ENCODE measurements around the gene ANKRD35. TPM values are rescaled to one million over a fixed set of nuclear protein-coding genes. Genes with fewer than 3 reads are reported as not detected.

Gene ANKRD35
- total and polyA plus RNA-seq, 2 experiments from 2014 or later, result 3.6 to 5.6 TPM

DNA sequence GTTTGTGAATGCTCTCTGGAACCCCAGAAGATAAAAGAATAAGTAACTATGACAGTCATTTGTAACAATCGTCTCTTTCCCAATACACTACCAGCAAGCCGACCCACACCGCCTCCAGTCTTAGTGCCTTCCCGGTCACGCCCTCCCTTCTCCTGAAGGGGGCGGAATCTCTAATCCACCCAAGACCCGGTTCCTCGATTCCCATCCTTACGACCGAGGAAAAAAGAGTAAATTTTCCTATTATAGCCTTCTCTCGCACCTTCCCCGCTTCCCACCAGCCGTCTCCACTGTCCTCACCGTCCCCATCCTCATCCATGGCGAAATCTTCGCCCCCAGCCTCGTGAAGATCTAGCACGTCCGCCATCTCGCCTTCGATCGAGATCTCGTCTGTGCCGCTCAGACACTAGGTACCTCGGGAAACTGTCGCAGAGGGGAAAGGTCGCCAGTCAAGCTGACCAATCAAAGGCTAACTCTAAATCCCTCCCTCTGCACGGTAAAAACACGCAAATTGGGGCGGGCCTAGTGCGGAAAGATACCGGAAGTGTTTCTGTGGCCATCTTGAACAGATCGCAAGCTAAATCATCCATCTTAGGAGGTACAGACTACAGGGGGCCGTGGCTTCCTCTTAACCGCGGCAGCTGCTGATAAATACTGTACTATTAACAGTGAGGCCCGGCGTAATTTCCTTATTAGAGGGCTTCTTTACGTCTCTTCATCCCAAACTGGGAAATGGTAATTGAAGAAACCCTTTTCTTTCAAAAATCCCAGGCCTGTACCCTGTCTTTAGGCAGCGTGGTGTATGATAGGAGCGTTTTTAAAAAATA, 41.6 kb upstream of the ANKRD35 start, which contains the start of gene RBM8A:
Gene RBM8A, minus strand, starts transcription at position 422 of the 824 bp plus-strand sequence. Its CDS starts 58 bp downstream, at position 364.
- Histone ChIP-seq H3K79me2 (replicated peaks; ENCODE audit: insufficient read depth) (peaks cover 12% of the 10 kb centered on the region), H3K4me1 (ENCODE audit: insufficient read depth) (peaks cover 12% of the 10 kb centered on the region), H3K9me2 (ENCODE audit: insufficient read depth) (no peaks in the 10 kb centered on the region), H3K27me3 (ENCODE audit: insufficient read depth) (no peaks in the 10 kb centered on the region), H3K4me3 (peak within 1 kb of the TSS; percentile 63), H3K27ac (ENCODE audit: low read depth) (peak within 1 kb of the TSS; percentile 90), H3K36me3 (ENCODE audit: insufficient read depth) (peaks cover 17% of the 10 kb centered on the region), H3F3A (replicated peaks; ENCODE audit: low read depth) (peaks cover 12% of the 10 kb centered on the region; the same call in 1 of the 2 replicates), H3K4me2 (peak within 1 kb of the TSS; percentile 79), H2AFZ (no peak within 1 kb of the TSS), H4K20me1 (replicated peaks; ENCODE audit: insufficient read depth) (no peaks in the 10 kb centered on the region)
- Mint-ChIP-seq H3K4me3 (no peak within 1 kb of the TSS; the same call in 1 of the 3 replicates), H3K4me1 (peaks cover 14% of the 10 kb centered on the region), H3K27me3 (ENCODE audit: insufficient read depth, low read depth, poor library complexity) (peaks cover 4% of the 10 kb centered on the region), H3K9me3 (no peaks in the 10 kb centered on the region), H3K36me3 (ENCODE audit: low read depth) (peaks cover 14% of the 10 kb centered on the region), H3K27ac (peak within 1 kb of the TSS; percentile 86)
- DNase-seq (ENCODE audit: low spot score) (peak; percentile 99), ATAC-seq (peak; percentile 97)
- TF ChIP-seq, protein P1, sequence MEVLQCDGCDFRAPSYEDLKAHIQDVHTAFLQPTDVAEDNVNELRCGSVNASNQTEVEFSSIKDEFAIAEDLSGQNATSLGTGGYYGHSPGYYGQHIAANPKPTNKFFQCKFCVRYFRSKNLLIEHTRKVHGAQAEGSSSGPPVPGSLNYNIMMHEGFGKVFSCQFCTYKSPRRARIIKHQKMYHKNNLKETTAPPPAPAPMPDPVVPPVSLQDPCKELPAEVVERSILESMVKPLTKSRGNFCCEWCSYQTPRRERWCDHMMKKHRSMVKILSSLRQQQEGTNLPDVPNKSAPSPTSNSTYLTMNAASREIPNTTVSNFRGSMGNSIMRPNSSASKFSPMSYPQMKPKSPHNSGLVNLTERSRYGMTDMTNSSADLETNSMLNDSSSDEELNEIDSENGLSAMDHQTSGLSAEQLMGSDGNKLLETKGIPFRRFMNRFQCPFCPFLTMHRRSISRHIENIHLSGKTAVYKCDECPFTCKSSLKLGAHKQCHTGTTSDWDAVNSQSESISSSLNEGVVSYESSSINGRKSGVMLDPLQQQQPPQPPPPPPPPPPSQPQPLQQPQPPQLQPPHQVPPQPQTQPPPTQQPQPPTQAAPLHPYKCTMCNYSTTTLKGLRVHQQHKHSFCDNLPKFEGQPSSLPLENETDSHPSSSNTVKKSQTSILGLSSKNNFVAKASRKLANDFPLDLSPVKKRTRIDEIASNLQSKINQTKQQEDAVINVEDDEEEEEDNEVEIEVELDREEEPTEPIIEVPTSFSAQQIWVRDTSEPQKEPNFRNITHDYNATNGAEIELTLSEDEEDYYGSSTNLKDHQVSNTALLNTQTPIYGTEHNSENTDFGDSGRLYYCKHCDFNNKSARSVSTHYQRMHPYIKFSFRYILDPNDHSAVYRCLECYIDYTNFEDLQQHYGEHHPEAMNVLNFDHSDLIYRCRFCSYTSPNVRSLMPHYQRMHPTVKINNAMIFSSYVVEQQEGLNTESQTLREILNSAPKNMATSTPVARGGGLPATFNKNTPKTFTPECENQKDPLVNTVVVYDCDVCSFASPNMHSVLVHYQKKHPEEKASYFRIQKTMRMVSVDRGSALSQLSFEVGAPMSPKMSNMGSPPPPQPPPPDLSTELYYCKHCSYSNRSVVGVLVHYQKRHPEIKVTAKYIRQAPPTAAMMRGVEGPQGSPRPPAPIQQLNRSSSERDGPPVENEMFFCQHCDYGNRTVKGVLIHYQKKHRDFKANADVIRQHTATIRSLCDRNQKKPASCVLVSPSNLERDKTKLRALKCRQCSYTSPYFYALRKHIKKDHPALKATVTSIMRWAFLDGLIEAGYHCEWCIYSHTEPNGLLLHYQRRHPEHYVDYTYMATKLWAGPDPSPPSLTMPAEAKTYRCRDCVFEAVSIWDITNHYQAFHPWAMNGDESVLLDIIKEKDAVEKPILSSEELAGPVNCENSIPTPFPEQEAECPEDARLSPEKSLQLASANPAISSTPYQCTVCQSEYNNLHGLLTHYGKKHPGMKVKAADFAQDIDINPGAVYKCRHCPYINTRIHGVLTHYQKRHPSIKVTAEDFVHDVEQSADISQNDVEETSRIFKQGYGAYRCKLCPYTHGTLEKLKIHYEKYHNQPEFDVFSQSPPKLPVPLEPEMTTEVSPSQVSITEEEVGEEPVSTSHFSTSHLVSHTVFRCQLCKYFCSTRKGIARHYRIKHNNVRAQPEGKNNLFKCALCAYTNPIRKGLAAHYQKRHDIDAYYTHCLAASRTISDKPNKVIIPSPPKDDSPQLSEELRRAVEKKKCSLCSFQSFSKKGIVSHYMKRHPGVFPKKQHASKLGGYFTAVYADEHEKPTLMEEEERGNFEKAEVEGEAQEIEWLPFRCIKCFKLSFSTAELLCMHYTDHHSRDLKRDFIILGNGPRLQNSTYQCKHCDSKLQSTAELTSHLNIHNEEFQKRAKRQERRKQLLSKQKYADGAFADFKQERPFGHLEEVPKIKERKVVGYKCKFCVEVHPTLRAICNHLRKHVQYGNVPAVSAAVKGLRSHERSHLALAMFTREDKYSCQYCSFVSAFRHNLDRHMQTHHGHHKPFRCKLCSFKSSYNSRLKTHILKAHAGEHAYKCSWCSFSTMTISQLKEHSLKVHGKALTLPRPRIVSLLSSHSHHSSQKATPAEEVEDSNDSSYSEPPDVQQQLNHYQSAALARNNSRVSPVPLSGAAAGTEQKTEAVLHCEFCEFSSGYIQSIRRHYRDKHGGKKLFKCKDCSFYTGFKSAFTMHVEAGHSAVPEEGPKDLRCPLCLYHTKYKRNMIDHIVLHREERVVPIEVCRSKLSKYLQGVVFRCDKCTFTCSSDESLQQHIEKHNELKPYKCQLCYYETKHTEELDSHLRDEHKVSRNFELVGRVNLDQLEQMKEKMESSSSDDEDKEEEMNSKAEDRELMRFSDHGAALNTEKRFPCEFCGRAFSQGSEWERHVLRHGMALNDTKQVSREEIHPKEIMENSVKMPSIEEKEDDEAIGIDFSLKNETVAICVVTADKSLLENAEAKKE (CRISPR knock-in tag; IDR thresholded peaks at IDR 0.05), result no peak
- TF ChIP-seq EZH2phosphoT487 (IDR thresholded peaks at IDR 0.05; ENCODE audit: unreplicated experiment) (no peak), STAT1 (IDR thresholded peaks at IDR 0.05; ENCODE audit: unreplicated experiment) (no peak), CREB1 (CRISPR knock-in tag; IDR thresholded peaks at IDR 0.05; ENCODE audit: low read depth) (peak; percentile 84), POLR2AphosphoS5 (IDR thresholded peaks at IDR 0.05; ENCODE audit: low read depth) (peak; percentile 96), NANOG (IDR thresholded peaks at IDR 0.05; ENCODE audit: borderline replicate concordance) (no peak), ZNF331 (CRISPR knock-in tag; IDR thresholded peaks at IDR 0.05; ENCODE audit: low read depth) (no peak), EZH2 (IDR thresholded peaks at IDR 0.05; ENCODE audit: low read depth, unreplicated experiment) (no peak), ZNF114 (CRISPR knock-in tag; IDR thresholded peaks at IDR 0.05) (no peak), JUNB (IDR thresholded peaks at IDR 0.05; ENCODE audit: unreplicated experiment) (no peak)
- TF ChIP-seq, protein P2, sequence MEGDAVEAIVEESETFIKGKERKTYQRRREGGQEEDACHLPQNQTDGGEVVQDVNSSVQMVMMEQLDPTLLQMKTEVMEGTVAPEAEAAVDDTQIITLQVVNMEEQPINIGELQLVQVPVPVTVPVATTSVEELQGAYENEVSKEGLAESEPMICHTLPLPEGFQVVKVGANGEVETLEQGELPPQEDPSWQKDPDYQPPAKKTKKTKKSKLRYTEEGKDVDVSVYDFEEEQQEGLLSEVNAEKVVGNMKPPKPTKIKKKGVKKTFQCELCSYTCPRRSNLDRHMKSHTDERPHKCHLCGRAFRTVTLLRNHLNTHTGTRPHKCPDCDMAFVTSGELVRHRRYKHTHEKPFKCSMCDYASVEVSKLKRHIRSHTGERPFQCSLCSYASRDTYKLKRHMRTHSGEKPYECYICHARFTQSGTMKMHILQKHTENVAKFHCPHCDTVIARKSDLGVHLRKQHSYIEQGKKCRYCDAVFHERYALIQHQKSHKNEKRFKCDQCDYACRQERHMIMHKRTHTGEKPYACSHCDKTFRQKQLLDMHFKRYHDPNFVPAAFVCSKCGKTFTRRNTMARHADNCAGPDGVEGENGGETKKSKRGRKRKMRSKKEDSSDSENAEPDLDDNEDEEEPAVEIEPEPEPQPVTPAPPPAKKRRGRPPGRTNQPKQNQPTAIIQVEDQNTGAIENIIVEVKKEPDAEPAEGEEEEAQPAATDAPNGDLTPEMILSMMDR (conservative IDR thresholded peaks at IDR 0.05; ENCODE audit: low read depth in 2 of 2), result peak; percentile 55 to 73
- TF ChIP-seq, protein P3, sequence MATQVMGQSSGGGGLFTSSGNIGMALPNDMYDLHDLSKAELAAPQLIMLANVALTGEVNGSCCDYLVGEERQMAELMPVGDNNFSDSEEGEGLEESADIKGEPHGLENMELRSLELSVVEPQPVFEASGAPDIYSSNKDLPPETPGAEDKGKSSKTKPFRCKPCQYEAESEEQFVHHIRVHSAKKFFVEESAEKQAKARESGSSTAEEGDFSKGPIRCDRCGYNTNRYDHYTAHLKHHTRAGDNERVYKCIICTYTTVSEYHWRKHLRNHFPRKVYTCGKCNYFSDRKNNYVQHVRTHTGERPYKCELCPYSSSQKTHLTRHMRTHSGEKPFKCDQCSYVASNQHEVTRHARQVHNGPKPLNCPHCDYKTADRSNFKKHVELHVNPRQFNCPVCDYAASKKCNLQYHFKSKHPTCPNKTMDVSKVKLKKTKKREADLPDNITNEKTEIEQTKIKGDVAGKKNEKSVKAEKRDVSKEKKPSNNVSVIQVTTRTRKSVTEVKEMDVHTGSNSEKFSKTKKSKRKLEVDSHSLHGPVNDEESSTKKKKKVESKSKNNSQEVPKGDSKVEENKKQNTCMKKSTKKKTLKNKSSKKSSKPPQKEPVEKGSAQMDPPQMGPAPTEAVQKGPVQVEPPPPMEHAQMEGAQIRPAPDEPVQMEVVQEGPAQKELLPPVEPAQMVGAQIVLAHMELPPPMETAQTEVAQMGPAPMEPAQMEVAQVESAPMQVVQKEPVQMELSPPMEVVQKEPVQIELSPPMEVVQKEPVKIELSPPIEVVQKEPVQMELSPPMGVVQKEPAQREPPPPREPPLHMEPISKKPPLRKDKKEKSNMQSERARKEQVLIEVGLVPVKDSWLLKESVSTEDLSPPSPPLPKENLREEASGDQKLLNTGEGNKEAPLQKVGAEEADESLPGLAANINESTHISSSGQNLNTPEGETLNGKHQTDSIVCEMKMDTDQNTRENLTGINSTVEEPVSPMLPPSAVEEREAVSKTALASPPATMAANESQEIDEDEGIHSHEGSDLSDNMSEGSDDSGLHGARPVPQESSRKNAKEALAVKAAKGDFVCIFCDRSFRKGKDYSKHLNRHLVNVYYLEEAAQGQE (IDR thresholded peaks at IDR 0.05; ENCODE audit: unreplicated experiment), result no peak
- TF ChIP-seq, protein P4, sequence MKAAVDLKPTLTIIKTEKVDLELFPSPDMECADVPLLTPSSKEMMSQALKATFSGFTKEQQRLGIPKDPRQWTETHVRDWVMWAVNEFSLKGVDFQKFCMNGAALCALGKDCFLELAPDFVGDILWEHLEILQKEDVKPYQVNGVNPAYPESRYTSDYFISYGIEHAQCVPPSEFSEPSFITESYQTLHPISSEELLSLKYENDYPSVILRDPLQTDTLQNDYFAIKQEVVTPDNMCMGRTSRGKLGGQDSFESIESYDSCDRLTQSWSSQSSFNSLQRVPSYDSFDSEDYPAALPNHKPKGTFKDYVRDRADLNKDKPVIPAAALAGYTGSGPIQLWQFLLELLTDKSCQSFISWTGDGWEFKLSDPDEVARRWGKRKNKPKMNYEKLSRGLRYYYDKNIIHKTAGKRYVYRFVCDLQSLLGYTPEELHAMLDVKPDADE (IDR thresholded peaks at IDR 0.05), result peak; percentile 72
